IPS-NIHi7 (cell line): Measurements from ENCODE around the gene LCE2A.
A peak's percentile ranks its signal among the peaks of the same experiment; 100 is the strongest.
"Not testable (repeated sequence)": the region's sequence is repeated elsewhere in the genome, so short reads cannot be mapped to it uniquely, and the experiment has no call there.

Experiments
- DNase-seq: peaks from one replicate; pipeline ENCODE4 v3.0.0; 2012; ENCODE audit warnings: mixed read lengths; ENCODE audit errors: extremely low spot score

The LCE2A gene, protein sequence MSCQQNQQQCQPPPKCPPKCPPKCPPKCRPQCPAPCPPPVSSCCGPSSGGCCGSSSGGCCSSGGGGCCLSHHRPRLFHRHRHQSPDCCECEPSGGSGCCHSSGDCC

DNA sequence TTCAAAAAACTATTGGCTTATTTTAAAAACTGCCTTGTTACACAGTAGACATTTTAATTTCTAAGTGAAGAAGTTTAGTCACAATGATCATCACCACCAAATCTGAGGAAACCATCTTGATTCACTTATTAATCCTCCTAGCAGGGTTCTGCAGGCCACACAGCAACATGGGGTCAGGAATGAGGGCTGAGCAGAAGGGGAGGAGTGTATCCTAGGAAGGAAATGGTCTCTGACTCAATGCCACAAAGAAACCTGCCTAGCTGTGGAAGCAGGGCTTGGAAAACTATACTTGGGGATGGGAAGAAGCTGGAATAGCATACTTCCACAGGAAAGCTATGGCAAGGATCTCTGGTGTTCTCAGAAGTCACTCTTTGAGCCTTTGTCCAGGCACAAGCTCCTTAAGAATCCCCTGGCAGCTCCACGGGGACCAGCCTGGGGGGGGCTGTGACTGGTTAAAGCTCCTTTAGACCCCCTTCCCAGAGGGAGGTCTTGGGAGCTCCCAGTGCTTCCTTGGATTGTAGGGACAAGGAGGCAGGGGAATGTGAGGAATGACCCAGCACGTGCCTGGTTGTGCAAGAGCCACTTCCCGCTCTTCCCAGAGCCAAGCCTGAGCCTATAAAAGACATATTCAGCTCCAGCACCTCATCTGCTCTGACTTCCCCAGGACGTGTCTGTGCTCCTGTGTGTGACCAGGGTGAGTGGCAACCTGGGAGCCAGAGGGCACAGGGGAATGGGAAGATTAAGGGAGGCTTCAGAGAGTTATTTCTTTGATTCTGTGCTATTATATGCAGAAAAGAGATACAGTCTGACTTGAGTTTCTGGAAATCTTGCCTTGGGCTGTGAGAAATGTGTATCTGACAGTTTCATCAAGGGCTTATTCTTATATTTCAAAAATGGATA is at the start of gene LCE2A:
Gene LCE2A, plus strand, starts transcription at position 645 of the 900 bp plus-strand sequence. CDS start 557 bp downstream, outside the sequence.
- no peak for DNase-seq

DNA sequence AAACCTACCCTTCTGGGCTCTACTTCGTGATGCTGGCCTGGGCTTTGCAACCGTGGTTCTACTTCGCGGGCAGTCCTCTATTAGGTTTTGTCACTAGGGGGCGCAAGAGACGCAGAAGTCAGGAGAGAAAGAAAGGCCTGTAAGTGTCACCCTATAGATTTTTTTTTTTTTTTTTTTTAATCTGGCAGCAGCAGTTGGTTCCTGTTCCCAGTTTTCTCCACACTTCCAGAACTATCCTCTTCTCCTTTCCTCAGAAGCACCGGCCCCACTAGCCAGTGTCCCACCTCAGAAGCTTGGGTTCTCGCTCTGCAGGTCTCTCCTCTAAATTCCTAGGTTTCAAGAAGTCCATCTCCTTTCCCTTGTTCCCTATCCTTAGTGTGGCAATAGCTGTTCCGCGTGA is 44.0 kb upstream of the LCE2A start:
- peak; percentile 64 for DNase-seq

DNA sequence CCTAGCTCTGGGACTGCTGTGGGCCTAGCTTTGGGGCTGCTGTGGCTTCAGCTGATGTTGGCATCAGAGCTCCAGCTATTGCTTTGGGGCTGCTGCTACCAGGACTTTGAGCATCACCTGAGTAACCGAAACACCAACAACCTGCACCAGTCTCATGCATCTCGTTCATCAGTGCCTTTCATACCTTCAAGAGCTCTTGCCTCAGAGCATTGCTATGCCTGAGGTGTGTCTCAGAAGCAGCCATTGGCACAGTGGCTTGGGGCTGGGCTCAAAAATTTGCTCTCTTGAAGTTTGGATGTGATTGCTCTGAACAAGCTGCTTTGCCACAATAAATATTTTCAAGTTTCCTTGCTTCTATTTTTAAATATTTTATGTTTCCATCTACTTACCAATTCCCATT is 41.7 kb upstream of the LCE2A start:
- DNase-seq: no peak

DNA sequence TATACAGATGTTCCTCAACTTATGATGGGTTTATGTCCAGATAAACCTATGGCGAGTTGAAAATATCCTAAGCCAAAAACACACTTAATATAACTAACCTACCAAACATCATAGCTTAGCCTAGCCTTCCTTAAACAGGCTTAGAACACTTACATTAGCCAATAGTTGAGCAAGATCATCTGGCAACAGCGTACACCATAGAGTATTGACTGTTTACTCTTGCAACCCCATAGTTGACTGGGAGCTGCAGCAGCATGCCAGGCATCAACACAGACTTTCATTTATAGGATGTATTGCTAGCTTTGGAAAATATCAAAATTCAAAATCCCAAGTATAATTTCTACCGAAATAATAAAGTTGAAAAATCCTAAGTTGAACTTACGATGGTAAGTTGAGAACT is 40.5 kb upstream of the LCE2A start:
- DNase-seq: no peak

GRCh38 chr1:152658649-152659048 is 39.5 kb upstream of the LCE2A start:
- no peak for DNase-seq

DNA sequence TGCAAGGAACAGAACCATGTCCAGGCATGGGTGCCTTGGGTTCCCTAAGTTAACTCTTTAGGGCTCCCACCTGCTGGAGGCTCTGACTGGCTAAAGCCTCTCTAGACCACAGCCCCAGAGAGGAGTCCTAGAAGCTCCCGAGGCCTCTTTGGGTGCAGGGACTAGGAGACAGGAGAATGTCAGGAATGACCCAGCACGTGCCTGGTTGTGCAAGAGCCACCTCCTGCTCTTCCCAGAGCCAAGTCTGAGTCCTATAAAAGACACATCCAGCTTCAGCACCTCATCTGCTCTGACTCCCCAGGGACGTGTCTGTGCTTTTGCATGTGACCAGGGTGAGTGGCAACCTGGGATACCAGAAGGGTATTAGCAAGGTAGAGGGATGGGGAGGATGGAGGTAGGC is 35.0 kb upstream of the LCE2A start, which contains the start of gene LCE2D:
Gene LCE2D, plus strand, starts transcription at position 283 of the 400 bp plus-strand sequence. CDS start 726 bp downstream, outside the sequence.
- no peak for DNase-seq

DNA sequence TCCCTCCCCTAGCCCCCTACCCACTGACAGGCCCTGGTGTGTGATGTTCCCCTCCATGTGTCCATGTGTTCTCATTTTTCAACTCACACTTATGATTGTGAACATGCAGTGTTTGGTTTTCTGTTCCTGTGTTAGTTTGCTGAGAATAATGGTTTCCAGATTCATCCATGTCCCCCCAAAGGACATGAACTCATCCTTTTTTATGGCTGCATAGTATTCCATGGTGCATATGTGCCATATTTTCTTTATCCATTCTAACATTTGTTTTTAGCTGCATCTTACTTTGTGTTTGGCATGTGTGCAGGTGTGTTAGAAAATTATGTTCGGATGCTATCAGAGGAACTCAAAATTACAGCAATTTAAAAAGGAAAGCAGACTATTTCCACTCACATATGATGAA is 32.0 kb upstream of the LCE2A start:
- DNase-seq: not testable (repeated sequence)

- DNase-seq: no peak
These were observed 30.5 kb upstream of the LCE2A start for GRCh38 chr1:152667648-152668047.

GRCh38 chr1:152673016-152673415 is 25.1 kb upstream of the LCE2A start:
- DNase-seq: no peak

- DNase-seq: not testable (repeated sequence)
These were observed 23.2 kb upstream of the LCE2A start, which contains the start of gene LCE2C for GRCh38 chr1:152674983-152675382. Gene LCE2C (plus strand): TSS chr1:152675279. CDS start chr1:152676016, 737 bp downstream.

DNA sequence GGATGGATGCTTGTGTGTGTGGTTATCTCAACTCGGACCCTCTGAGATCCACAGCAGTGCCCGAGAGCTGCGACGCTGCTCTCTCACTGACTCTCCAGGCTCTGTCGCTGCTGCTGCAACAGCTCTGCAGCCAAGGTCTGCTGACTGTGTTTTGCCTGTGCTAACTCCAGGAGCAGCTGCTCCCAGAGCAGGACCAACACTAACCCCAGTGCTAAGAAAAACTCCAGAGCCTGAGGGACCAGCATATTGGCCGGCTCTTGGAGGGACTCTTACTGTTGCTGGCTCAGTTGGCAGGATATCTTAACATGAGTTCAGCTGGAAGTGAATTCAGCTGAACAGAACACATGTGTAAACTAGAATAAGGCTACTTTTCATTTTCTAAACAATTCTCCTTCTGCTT is 18.7 kb upstream of the LCE2A start:
- no peak for DNase-seq

DNA sequence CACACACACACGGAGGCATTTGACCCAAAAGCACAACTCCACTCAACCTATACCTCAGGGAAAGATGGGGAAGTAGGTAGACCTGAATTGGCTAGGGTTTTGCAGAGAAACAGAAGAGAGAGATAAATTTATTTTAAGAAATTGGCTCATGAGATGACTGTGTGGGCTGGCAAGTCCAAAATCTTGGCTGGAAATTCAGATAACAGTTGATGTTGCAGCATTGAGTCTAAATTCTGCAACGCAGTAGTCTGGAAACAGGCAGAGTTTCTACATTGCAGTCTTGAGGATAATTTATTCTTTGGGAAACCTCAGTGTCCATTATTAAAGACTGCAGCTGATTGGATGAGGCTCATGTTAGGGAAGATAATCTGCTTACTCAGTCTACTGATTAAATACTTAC is 16.5 kb upstream of the LCE2A start:
- DNase-seq: no peak

GRCh38 chr1:152683846-152684245 is 14.3 kb upstream of the LCE2A start:
- no peak for DNase-seq

DNA sequence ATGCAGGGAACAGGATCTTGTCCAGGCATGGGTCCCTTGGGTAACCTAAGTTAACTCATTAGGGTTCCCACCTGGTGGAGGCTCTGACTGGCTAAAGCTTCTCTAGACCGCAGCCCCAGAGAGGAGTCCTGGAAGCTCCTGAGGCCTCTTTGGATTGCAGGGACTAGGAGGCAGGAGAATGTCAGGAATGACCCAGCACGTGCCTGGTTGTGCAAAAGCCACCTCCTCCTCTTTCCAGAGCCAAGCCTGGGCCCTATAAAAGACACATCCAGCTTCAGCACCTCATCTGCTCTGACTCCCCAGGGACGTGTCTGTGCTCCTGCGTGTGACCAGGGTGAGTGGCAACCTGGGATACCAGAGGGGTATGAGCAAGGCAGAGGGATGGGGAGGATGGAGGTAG is 12.3 kb upstream of the LCE2A start, which contains the start of gene LCE2B:
Gene LCE2B, plus strand, starts transcription at position 301 of the 400 bp plus-strand sequence. CDS start 721 bp downstream, outside the sequence.
- DNase-seq: not testable (repeated sequence)

DNA sequence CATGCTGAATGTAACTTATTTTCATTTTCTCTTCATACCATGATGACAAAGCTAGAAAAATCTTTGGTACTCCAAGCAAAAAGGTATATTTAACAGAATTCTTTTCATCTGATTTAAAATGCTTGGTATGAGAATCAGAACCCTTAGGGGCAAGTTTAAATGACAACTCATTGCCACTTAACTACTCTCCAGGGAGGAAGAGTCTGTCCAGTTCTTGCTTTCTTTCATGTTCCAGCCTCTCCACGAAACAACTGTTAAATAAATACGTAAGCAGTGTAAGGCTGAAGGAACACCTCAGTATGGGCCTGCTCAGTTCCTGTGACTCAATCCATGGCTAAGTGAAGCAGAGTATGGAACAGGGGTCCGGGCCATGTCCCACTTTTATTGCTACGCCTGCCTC is 1.6 kb downstream of the LCE2A start:
- no peak for DNase-seq

DNA sequence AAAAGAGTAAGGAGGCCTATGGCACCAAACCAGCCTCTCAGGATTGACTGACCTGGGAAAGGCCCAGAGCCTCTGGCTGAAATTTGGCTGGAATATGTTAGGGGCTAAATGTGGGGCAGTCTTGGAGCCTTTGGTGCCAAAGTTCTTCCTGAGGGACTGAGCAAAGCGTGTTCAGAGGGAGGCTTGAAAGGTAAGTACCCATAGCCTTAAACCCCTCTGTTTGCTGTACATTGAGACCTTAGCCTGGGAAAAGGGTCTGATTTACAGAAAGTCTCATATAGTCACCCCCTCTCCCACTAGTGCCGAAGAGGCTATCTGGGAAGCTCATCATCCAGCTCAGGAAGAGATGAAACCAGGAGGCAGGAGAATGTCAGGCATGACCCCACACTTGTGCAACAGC is 9.7 kb downstream of the LCE2A start, which contains the start of gene LCE4A:
Gene LCE4A, plus strand, starts transcription at position 301 of the 400 bp plus-strand sequence. CDS start 916 bp downstream, outside the sequence.
- DNase-seq: no peak

DNA sequence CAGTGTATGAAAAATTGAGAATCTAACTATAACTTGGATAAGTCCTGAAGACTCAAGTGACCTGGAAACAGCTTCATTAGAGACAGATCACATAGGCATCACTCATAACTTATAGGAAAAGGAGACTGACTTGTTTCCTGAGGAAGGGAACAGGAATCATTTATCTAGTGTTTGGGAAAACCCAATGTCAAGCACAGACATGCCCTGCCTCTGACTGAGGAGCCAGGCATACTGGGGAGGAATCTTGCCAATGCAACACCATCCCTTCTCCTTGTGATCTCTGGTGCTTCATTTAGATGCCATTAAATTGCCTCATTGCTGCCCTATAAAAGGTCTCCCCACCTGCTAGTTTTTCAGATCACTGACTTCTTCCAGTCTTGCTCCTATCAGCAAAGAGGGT is 20.1 kb downstream of the LCE2A start:
- DNase-seq: no peak

- DNase-seq: no peak
These were observed 27.1 kb downstream of the LCE2A start for GRCh38 chr1:152725261-152725660.

DNA sequence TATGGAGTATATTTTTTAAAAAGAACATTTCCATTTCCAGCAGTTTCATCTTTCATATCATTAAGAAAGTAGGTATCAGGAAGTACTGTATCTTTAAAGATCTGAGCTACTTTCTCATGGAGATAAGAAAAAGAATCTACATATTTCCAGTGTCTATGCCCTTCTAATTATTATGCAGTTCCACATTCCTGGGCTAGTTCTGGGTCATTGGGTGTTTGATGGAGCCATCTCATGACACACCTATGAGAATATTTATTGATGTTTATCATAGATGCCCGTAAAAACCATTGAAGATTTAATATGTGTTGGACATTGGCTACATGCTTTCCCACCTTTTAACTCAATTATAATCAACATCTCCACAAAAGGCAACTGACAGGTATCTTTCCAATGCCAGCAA is 30.8 kb downstream of the LCE2A start:
- no peak for DNase-seq

- DNase-seq: no peak
These were observed 37.5 kb downstream of the LCE2A start for GRCh38 chr1:152735648-152736047.

DNA sequence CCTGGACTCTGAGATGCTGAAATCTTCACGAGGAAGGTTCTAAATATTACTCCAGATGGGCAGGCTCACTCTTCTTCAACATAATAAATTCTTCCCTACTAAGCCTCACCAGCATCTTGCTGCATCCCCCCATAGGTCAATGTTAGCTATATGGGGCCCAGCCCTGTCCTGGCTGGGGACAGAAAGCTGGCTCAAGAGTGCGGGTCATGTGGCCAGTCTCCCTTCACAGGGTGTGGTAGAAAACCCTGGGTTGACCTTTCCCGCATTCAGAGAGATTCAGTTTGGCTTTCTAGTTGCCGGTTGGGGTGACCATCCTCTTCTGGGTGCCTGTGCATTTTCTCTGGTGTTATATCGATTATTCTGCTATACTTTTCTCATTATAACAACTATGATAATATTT is 39.9 kb downstream of the LCE2A start:
- DNase-seq: no peak

DNA sequence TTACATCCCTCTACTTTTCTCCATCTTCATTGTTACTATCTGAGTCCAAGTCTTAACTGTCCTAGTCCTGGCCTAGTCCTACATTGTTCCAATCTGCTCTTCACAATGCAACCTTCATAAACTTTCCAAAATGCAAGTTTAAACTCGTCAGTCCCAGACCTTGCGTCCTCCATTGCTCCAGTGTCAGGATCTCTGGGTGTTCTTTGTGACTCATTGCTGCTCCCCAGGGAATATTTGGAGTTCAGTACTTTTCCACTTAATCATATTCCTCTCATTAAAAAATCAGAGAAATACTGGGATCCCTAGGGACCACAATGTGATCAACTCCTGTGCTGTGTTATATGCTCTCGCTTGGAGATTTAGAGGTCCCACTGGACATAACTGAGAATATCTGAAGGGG is 41.7 kb downstream of the LCE2A start:
- no peak for DNase-seq

DNA sequence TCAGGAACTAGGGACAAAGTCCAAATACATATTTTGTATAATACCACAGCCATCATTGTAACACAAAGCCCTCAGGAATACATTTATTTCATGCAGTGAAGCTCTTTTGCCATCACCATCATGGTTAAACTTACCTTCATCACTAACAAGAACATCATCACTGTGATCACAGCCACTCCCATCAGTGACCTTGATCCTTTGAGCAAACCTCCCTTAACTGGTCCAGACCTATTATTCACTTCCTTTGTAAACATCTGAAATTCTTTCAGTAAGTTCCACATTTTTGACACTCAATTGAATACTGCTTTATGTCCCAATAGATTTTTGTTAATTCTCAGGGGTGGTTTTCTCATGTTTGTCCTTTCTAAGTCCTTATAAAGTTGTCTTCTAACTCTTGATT is 43.5 kb downstream of the LCE2A start:
- DNase-seq: no peak
